ENCODE measurements around the gene WDR5.

DNA sequence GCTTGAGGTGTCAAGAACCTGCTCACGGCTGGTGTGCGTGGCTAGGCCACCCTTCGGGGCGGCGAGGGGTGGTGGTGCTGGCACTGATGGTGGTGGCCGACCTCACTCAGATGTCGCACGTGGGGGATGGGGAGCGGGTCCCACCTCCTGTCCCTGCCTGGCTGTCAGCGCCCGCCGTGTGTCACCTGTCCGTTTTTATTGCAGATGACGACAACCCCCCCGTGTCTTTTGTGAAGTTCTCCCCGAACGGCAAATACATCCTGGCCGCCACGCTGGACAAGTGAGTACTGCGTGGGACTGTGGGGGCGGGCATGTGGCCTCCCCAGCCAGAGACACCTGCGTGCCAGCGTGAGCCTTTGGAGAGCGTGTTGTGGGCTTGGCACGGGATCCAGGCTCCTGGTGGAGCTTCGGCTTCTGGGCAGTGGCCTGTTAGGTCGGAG is 18.4 kb downstream of the WDR5 start:
- TF ChIP-seq EZH2phosphoT487 (IDR thresholded peaks at IDR 0.05; ENCODE audit: insufficient read depth, low read depth) (no peak), EZH2 (IDR thresholded peaks at IDR 0.05; ENCODE audit: insufficient read depth, poor library complexity, severe bottlenecking) (no peak)

Data from GM23248 (cell line).